HFFc6 (cell line): ENCODE data around the gene COMTD1. TPM values are rescaled to one million over a fixed set of nuclear protein-coding genes. Genes with fewer than 3 reads are reported as not detected.

Experiments used
- DNase-seq: peaks from one replicate; pipeline ENCODE4 v3.0.0-alpha.2; 2018
- H3K27ac Mint-ChIP-seq: 2 replicates; pipeline ENCODE4 v1.8.0; 2020; ENCODE audit warnings: mild to moderate bottlenecking, mixed read lengths
- H3K27me3 Mint-ChIP-seq: 2 replicates; pipeline ENCODE4 v1.8.0; 2021; ENCODE audit warnings: mild to moderate bottlenecking, moderate library complexity, mixed read lengths; ENCODE audit not compliant: insufficient read depth
- H3K36me3 Mint-ChIP-seq: 2 replicates; pipeline ENCODE4 v1.8.0; 2021; ENCODE audit warnings: low read depth, mixed read lengths
- H3K4me1 Mint-ChIP-seq: 2 replicates; pipeline ENCODE4 v1.8.0; 2020; ENCODE audit warnings: low read depth, mixed read lengths
- H3K4me3 Mint-ChIP-seq: 2 replicates; pipeline ENCODE4 v1.8.0; 2020; ENCODE audit warnings: mild to moderate bottlenecking, moderate library complexity, mixed read lengths
- H3K9me3 Mint-ChIP-seq: 2 replicates; pipeline ENCODE4 v1.8.0; 2020; ENCODE audit warnings: mild to moderate bottlenecking, mixed read lengths
- CTCF ChIP-seq: fragments of 200-600 bp; sonication (generic); IDR thresholded peaks from 2 replicates; pipeline ENCODE4 v1.5.0; 2021; ENCODE audit warnings: antibody characterized with exemption, mild to moderate bottlenecking
- total RNA-seq, 6 experiments: library from RNA; stranded (reverse); fragmentation: NEBNext Ultra II Directional; extraction: Animal tissue kit (Norgen Biotek cat#: 25700); gene quantifications; 2 replicates in 1 of 6; 3 replicates in 5 of 6; pipeline ENCODE4 v1.2.3, GENCODE V29; 2021

The COMTD1 gene
- total RNA-seq, 6 experiments from 2014 or later = 5.6 to 9.5 (median 8.0) TPM

- Mint-ChIP-seq H3K36me3 (peaks cover 34% of the 10 kb centered on the region), H3K27me3 (peaks cover 6% of the 10 kb centered on the region), H3K4me1 (peaks cover 61% of the 10 kb centered on the region), H3K27ac (peak within 1 kb of the TSS; percentile 100), H3K4me3 (peak within 1 kb of the TSS; percentile 99), H3K9me3 (no peaks in the 10 kb centered on the region)
- peak; percentile 80 for DNase-seq
- 0 out of 2 replicates have a peak, but pooled peaks have one; percentile 8 for TF ChIP-seq CTCF
Observed at GRCh38 chr10:75210282-75211006, 25.3 kb downstream of the COMTD1 start, which contains the start of gene VDAC2. TSS of gene VDAC2 (plus strand) at chr10:75210796. CDS start at chr10:75211159, 363 bp downstream.

GRCh38 chr10:75209921-75210281, 25.9 kb downstream of the COMTD1 start:
- Mint-ChIP-seq H3K27me3 (peaks cover 6% of the 10 kb centered on the region), H3K27ac (peak overlapping the region; percentile 100), H3K36me3 (peaks cover 33% of the 10 kb centered on the region), H3K4me3 (peak overlapping the region; percentile 99), H3K4me1 (peaks cover 63% of the 10 kb centered on the region), H3K9me3 (no peaks in the 10 kb centered on the region)
- DNase-seq = peak; percentile 35
- no peak for TF ChIP-seq CTCF

- Mint-ChIP-seq H3K27me3 (peaks cover 6% of the 10 kb centered on the region), H3K4me1 (peaks cover 65% of the 10 kb centered on the region), H3K27ac (peak overlapping the region; percentile 100), H3K36me3 (peaks cover 27% of the 10 kb centered on the region), H3K4me3 (peak overlapping the region; percentile 99), H3K9me3 (no peaks in the 10 kb centered on the region)
- no peak for TF ChIP-seq CTCF
- DNase-seq = no peak
Observed at GRCh38 chr10:75209086-75209920, 26.5 kb downstream of the COMTD1 start.

- H3K36me3 Mint-ChIP-seq = peaks cover 20% of the 10 kb centered on the region
- peaks cover 62% of the 10 kb centered on the region for H3K4me1 Mint-ChIP-seq
- H3K9me3 Mint-ChIP-seq = no peaks in the 10 kb centered on the region
- peaks cover 6% of the 10 kb centered on the region for H3K27me3 Mint-ChIP-seq
- DNase-seq = peak; percentile 72
- peak overlapping the region; percentile 71 for H3K4me3 Mint-ChIP-seq
- peak overlapping the region; percentile 88 for H3K27ac Mint-ChIP-seq
- TF ChIP-seq CTCF = no peak
Observed at GRCh38 chr10:75208181-75208580, 27.6 kb downstream of the COMTD1 start.

- Mint-ChIP-seq H3K4me3 (0 out of 2 replicates have a peak overlapping the region, but pooled peaks have one; percentile 71), H3K4me1 (peaks cover 64% of the 10 kb centered on the region), H3K27me3 (peaks cover 6% of the 10 kb centered on the region), H3K9me3 (no peaks in the 10 kb centered on the region), H3K27ac (peak overlapping the region; percentile 88), H3K36me3 (peaks cover 18% of the 10 kb centered on the region)
- no peak for DNase-seq
- no peak for TF ChIP-seq CTCF
Observed at GRCh38 chr10:75207857-75208144, 28.0 kb downstream of the COMTD1 start.
